Gastroesophageal sphincter (tissue), 3 donors: ENCODE measurements around the gene DUSP15.

Source experiments
- CTCF ChIP-seq, 4 experiments: fragments of 200-600 bp in 2 of 4; fragments of 450-650 bp in 2 of 4; sonication (generic) in 1 of 4; IDR thresholded peaks; one replicate each; pipeline ENCODE4 v1.5.1; 2017 to 2019; ENCODE audit warnings: antibody characterized with exemption in 4 of 4, mild to moderate bottlenecking in 2 of 4, moderate library complexity in 2 of 4
- POLR2AphosphoS5 ChIP-seq: sonication (generic); formaldehyde crosslinking; IDR thresholded peaks from one replicate; pipeline ENCODE4 v1.6.1; 2017; ENCODE audit warnings: antibody characterized with exemption

- no peak for TF ChIP-seq POLR2AphosphoS5
- no peak for TF ChIP-seq CTCF (IDR thresholded peaks at IDR 0.05)
Measured at GRCh38 chr20:31813611-31814010, 56.7 kb downstream of the DUSP15 start.
